Stimulated activated CD8-positive, alpha-beta memory T cell treated with anti-CD3 and anti-CD28 coated beads, Interleukin-4, amount 100 ng/mL, for 4 hours (primary cell): ENCODE measurements around the gene DOCK9.
"Not testable (repeated sequence)": the region's sequence is repeated elsewhere in the genome, so short reads cannot be mapped to it uniquely, and the experiment has no call there.

Experiments
- DNase-seq, 2 donors: peaks; one replicate each; pipeline ENCODE4 v3.0.0-alpha.2; 2020; ENCODE audit warnings: low read depth in 2 of 2, low spot score in 1 of 2

Gene DOCK9

DNA sequence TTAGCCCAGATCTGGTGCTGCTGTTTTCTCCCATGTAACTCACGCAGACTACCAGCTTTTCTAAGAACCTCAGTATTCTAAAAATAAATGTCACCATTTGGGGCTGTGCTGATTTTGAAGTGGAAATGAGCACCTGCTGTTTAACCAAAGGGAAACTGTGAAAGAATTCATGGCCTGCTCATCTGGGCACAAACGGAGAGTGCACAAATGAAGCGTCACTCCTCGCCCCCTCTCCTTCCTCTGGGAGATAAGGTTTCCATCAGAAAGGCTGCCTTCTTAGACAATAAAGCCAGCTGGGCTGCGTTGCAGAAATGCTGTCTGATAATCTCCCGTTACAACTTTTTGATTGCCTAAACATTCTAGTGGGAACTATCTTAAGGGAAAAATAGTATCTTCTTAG lies 151.7 kb downstream of the DOCK9 start:
- DNase-seq = no peak

GRCh38 chr13:98825659-98826058 lies 152.2 kb downstream of the DOCK9 start:
- DNase-seq = no peak

- DNase-seq = no peak
These were observed 153.3 kb downstream of the DOCK9 start for GRCh38 chr13:98824376-98825160.

DNA sequence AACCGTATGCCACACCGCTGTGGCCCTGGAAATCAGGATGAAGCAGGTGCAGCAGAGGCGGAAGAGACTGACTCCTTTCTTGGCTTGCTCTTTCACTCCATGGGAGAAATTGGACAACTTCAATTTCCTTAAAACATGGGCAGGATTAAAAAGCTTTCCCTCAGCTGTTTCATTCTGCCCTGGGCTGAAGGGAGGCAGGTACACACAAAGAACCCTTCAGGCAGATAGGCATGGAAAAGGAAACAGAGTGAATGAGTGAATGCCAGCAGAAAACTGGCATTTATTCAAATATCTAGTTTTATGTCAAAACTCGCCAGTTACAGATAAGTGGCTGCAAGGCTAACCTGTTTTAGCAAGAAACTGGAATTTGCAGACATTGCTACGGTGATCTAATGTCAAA lies 154.4 kb downstream of the DOCK9 start:
- DNase-seq = no peak

- no peak for DNase-seq
These were observed 155.6 kb downstream of the DOCK9 start for GRCh38 chr13:98822225-98822606.

GRCh38 chr13:98821372-98822224 lies 156.3 kb downstream of the DOCK9 start:
- no peak for DNase-seq

DNA sequence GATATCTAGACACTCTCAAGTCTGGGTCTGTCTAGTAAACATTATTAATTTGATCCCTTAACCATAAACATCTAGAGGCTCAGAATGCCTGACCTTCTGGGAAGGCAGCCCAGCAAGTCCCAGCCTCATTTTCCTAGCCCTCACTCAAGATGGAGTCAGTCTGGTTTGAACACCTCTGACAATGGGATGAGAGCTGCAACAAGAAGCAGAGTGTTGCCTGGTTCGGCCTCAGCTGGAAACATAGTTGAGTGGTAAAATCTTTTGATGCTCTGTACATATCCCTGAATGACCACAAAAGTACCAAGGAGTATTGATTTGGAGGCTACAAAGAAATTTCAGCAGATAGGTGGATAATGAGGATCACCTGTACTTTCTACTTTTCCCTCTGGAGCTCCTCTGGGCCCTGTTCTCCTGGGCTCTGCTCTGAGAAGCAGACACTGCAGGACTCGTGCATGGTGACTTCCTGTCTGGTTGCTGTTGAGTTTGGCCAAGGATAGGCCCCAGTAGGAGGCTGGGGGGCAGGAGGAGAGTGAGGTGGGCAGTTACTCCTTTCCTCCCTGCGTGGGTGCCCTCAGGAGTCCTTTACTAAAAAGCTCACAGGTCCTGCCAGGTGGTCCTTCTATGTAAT lies 157.0 kb downstream of the DOCK9 start:
- DNase-seq = no peak

- no peak for DNase-seq
These were observed 157.6 kb downstream of the DOCK9 start for GRCh38 chr13:98820300-98820699.

- DNase-seq = no peak
These were observed 158.4 kb downstream of the DOCK9 start for GRCh38 chr13:98819382-98820010.

- no peak for DNase-seq
These were observed 161.5 kb downstream of the DOCK9 start for GRCh38 chr13:98816406-98816805.

- no peak for DNase-seq
These were observed 163.9 kb downstream of the DOCK9 start for GRCh38 chr13:98813993-98814392.

DNA sequence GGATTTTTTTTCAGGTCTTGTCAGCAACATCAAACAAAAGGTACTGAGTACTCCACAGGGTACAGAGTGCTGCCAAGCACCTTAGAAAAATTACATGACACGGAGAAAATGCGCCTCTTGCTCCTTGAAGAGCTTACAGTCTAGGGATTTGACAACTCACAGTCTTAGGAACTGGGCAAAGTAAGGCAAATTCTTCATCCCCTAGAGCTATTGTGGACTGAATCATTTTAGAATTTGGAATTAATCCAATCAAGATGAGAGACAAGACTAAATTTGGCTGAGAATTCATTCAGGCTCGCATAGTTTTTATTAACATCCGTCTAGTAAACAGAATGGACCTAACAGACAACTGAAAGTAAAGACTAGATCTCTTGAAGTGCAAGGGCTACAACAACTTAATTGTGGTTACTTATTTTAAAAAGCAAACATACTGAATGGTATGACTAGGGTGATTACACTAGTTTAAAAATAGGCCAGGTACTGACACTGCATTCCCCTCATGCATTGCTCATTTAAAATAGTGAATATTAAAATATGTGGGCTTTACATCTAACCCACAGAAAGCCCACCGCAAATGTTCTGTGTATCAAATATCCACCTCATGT lies 165.6 kb downstream of the DOCK9 start:
- not testable (repeated sequence) for DNase-seq

- DNase-seq = no peak
These were observed 167.1 kb downstream of the DOCK9 start for GRCh38 chr13:98810746-98811145.

DNA sequence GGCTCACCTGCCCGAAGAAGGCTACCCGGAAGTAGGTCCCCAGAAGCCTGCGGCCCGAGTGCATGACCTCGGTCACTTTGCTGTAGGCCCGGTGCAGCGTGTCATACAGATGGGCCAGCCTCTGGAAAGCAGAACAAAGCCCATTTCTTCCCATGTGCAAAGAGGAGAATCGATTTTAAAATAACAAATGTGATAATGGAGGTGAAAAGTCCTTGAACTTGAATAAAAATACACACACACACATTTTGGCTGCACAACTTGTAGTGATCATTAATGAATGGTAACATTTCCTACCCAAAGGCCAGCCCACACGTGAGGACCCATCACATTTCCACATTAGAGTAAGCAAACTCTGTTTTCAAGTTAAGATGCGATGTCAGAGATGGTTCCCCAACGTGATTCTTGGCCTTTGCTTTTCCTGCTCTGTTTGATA lies 168.5 kb downstream of the DOCK9 start:
- no peak for DNase-seq

DNA sequence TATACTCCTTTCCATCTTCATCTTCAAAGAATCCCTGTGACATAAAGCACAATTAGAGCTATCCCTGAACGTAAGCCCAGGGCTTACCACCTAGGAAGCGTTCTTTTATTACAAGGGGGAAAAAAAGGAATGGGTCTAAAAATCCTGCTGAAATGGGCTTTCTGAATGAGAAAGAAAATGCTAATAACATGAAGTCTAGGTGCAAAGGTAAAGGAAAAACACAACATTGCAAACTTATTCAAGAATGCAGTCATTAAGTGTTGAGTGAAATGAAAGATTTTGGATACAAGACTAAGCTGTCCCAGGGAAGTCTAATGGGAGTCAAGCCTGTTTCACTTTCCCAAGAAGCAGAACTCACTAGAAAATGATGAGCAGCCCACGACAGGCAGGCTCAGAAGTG lies 170.1 kb downstream of the DOCK9 start:
- no peak for DNase-seq

DNA sequence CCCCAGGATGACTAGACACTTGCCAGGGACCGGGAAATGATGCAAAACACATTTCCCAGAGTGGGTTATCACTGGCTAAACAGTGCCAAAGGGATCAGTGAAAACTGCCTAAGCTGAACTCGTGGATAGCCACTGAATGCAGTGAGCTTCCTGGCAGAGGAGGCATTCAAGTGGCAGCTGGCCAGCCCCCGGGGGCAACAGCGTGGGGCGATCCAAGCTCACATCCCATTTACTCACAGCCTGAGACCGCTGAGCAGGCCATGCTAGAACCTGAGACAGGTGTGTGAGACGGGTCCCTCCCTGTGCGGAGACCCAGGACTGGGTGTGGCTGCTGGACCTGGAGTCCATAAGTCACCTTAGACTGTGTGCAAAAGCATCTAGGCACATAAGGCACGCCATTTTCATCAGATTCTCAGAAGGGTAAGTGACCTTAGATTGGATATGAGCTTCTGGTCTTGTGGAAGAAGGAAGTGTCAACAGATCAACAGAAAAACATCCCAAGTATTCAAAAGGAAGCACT lies 173.5 kb downstream of the DOCK9 start:
- no peak for DNase-seq

- DNase-seq = no peak
These were observed 173.9 kb downstream of the DOCK9 start for GRCh38 chr13:98803921-98804320.

- DNase-seq = no peak
These were observed 174.7 kb downstream of the DOCK9 start for GRCh38 chr13:98803111-98803561.

GRCh38 chr13:98802559-98802958 lies 175.3 kb downstream of the DOCK9 start:
- DNase-seq = no peak

- DNase-seq = no peak
These were observed 176.0 kb downstream of the DOCK9 start for GRCh38 chr13:98801626-98802418.
